Cortex of kidney (tissue), 1 donor: ENCODE measurements around the gene GPC1.

ENCODE experiments used
- DNase-seq: peaks from one replicate; lab custom pipeline; 2025; lab: John Stamatoyannopoulos, UW

The GPC1 gene

GRCh38 chr2:240458044-240458899 lies 22.8 kb downstream of the GPC1 start:
- no peak for DNase-seq

GRCh38 chr2:240458900-240459391 lies 23.5 kb downstream of the GPC1 start:
- DNase-seq = no peak

GRCh38 chr2:240459401-240460252 lies 24.2 kb downstream of the GPC1 start:
- no peak for DNase-seq

- DNase-seq = no peak
Observed at GRCh38 chr2:240460253-240460711, 24.8 kb downstream of the GPC1 start.

GRCh38 chr2:240460781-240461431 lies 25.4 kb downstream of the GPC1 start:
- DNase-seq = no peak

GRCh38 chr2:240461471-240462072 lies 26.1 kb downstream of the GPC1 start:
- no peak for DNase-seq

GRCh38 chr2:240462073-240462706 lies 26.7 kb downstream of the GPC1 start:
- DNase-seq = no peak

GRCh38 chr2:240462707-240463273 lies 27.3 kb downstream of the GPC1 start:
- DNase-seq = no peak

- no peak for DNase-seq
Observed at GRCh38 chr2:240463274-240463865, 27.9 kb downstream of the GPC1 start.

GRCh38 chr2:240463866-240464481 lies 28.5 kb downstream of the GPC1 start:
- DNase-seq = no peak

- no peak for DNase-seq
Observed at GRCh38 chr2:240464514-240465241, 29.2 kb downstream of the GPC1 start.

GRCh38 chr2:240465268-240465764 lies 29.9 kb downstream of the GPC1 start:
- DNase-seq = no peak

- no peak for DNase-seq
Observed at GRCh38 chr2:240465765-240466578, 30.5 kb downstream of the GPC1 start.

- DNase-seq = no peak
Observed at GRCh38 chr2:240466579-240467148, 31.2 kb downstream of the GPC1 start.

GRCh38 chr2:240467149-240467642 lies 31.7 kb downstream of the GPC1 start:
- no peak for DNase-seq

- no peak for DNase-seq
Observed at GRCh38 chr2:240467659-240468302, 32.3 kb downstream of the GPC1 start.
